Mucosa of descending colon (tissue), 3 donors: ENCODE results near the gene ACD. TPM values are rescaled to one million over a fixed set of nuclear protein-coding genes. Genes with fewer than 3 reads are reported as not detected.
A peak's percentile ranks its signal among the peaks of the same experiment; 100 is the strongest.

Source experiments
- ATAC-seq: fragments of 200-7000 bp; cut with Tn5 transposase; one replicate; pipeline ENCODE4 v1.9.1; 2020; ENCODE audit warnings: mild to moderate bottlenecking, moderate library complexity
- DNase-seq, 3 donors: peaks; one replicate each; pipeline ENCODE4 v3.0.0-alpha.2; 2020
- H3K36me3 ChIP-seq: fragments of 200-600 bp; one replicate; pipeline ENCODE4 v1.8.0; 2021; ENCODE audit warnings: low read depth, mild to moderate bottlenecking
- H3K4me1 ChIP-seq: fragments of 200-600 bp; one replicate; pipeline ENCODE4 v1.8.0; 2021; ENCODE audit warnings: low read depth, mild to moderate bottlenecking
- H3K4me3 ChIP-seq: fragments of 200-600 bp; one replicate; pipeline ENCODE4 v1.8.0; 2021; ENCODE audit warnings: mild to moderate bottlenecking
- H3K9me3 ChIP-seq: fragments of 200-600 bp; one replicate; pipeline ENCODE4 v1.8.0; 2021; ENCODE audit warnings: mild to moderate bottlenecking
- intact Hi-C, 2 donors: fragments of 100-400 bp; cut with DNase I in 1 of 2; cut with micrococcal nuclease in 1 of 2; formaldehyde crosslinking; loops; one replicate each; pipeline versions ENCODE4 v1.11.0 to v1.11.1; 2022; cut with DNase I, micrococcal nuclease
- total RNA-seq, 3 donors: library from RNA; stranded (reverse); fragmentation: NEBNext Ultra II Directional in 2 of 3; extraction: Animal tissue kit (Norgen Biotek cat#: 25700) in 2 of 3; gene quantifications; one replicate each; pipeline versions ENCODE4 v1.2.1 to v1.2.4, GENCODE V29; 2021 to 2023
- TF ChIP-seq, protein P1 (sequence below): fragments of 200-600 bp; IDR thresholded peaks from one replicate; pipeline ENCODE4 v1.8.0; 2022; ENCODE audit warnings: antibody characterized with exemption, mild to moderate bottlenecking
- donor health status: DM: no; HTN: no; CAD: no; lungs with moderate emphysema.
- donor health status: DM: no; HTN: no; CAD: no.
- donor health status: DM: no; HTN: yes; CAD: no.

The ACD gene
- total RNA-seq, 3 donors from 2014 or later: 8.9 to 17.1 (median 11.5) TPM

DNA sequence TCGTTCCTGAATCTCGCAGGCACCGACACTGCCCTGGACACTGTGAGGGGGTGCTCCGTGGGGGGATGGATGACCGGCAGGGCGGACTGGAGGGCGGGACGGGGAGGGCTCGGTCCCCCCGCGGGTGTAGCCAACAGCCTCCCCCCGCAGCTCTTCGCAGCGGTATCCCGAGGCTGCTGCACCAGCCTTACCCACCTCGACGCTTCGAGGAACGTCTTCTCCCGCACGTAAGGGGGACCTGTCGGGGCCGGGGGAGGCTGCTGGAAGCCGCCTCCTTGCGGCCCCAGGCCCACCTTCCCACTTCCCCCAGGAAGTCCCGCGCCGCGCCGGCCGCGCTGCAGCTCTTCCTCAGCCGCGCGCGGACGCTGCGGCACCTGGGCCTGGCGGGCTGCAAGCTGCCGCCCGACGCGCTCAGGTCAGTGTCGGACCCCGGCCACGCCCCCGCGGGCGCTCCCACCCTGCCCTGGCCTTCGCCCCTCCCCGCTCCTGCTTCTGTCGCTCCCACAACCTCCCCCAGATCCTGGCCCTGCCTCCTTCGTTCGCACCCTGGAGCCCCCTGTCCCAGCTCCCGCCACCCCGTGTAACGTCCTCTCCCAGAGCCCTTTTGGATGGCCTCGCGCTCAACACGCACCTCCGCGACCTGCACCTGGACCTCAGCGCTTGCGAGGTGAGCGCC lies 11.8 kb downstream of the ACD start:
- no peak overlapping the region for H3K4me3 ChIP-seq
- no peaks in the 10 kb centered on the region for H3K9me3 ChIP-seq
- DNase-seq (peak in 1 of 3 donors; percentile 32), ATAC-seq (no peak)
- intact Hi-C loops: no loop called here
- TF ChIP-seq, protein P1, sequence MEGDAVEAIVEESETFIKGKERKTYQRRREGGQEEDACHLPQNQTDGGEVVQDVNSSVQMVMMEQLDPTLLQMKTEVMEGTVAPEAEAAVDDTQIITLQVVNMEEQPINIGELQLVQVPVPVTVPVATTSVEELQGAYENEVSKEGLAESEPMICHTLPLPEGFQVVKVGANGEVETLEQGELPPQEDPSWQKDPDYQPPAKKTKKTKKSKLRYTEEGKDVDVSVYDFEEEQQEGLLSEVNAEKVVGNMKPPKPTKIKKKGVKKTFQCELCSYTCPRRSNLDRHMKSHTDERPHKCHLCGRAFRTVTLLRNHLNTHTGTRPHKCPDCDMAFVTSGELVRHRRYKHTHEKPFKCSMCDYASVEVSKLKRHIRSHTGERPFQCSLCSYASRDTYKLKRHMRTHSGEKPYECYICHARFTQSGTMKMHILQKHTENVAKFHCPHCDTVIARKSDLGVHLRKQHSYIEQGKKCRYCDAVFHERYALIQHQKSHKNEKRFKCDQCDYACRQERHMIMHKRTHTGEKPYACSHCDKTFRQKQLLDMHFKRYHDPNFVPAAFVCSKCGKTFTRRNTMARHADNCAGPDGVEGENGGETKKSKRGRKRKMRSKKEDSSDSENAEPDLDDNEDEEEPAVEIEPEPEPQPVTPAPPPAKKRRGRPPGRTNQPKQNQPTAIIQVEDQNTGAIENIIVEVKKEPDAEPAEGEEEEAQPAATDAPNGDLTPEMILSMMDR: no peak
- peaks cover 4% of the 10 kb centered on the region for H3K4me1 ChIP-seq
- no peaks in the 10 kb centered on the region for H3K36me3 ChIP-seq

DNA sequence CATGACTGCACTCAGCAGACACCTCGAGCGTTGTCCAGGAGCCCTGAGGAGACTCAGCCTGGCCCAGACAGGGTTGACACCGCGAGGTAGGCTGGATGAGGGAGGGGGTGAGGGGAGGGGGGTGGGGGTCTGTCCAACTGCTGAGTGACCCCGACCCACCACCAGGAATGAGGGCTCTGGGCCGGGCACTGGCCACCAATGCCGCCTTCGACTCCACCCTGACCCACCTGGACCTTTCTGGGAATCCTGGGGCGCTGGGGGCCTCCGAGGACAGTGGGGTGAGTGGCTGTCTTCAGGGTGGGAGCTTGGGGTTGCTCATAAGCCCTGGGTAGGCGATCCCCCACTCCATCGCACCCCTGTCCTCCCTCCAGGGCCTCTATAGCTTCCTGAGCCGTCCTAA lies 12.4 kb downstream of the ACD start:
- H3K36me3 ChIP-seq: no peaks in the 10 kb centered on the region
- no peak overlapping the region for H3K4me3 ChIP-seq
- H3K4me1 ChIP-seq: peaks cover 2% of the 10 kb centered on the region
- intact Hi-C loops: no loop called here
- DNase-seq (peak in 1 of 3 donors; percentile 41), ATAC-seq (no peak)
- TF ChIP-seq, protein P1: no peak
- no peaks in the 10 kb centered on the region for H3K9me3 ChIP-seq

DNA sequence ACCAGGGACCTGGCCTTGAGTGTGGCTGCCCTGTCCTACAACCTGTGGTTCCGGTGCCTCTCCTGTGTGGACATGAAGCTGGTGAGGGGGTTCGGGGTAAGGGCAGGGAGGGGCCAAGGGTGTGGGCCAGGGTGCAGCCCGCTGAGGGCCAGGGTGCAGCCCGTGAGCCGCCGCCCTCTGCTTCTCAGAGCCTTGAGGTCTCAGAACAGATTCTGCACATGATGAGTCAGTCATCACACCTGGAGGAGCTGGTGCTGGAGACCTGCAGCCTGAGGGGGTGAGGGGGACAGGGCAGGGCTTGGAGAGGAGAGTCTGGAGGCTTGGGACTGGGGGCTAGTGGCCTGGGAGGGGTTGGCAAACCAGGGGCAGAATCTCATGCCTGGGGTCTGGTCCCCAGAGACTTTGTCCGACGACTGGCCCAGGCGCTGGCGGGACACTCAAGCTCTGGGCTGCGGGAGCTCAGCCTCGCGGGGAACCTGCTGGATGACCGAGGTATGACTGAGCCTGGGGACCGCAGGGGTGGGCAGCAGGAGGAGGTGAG lies 12.9 kb downstream of the ACD start:
- TF ChIP-seq, protein P1: no peak

DNA sequence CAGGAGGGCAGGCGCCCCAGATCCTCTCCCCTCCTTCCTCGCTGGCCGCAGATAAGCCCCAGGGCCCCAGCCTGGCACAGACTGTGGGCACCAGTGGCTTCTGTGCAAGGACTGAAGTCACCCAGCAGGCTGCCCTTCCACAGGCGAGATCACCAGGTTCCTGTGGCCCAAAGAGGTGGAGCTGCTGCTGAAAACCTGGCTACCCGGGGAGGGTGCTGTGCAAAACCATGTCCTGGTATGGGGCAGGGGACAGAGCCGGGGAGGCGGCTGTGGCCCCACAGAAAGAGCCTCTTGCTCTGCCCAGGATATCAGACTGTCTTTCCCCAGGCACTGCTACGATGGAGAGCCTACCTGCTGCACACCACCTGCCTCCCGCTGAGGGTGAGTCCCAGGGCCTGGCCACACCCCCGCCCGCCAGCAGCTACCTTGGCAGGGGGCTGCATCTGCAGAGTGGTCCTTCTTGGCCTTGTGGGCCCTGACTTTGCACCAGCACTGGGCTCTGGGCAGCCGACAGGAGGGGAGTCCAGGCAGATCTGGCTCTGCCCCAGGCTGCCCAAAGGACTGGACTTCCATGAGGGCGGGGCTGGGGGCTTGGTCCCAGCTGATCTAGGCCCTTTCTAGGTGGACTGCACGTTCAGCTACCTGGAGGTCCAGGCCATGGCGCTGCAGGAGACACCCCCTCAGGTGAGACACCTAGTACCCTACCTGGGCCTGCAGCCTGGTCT lies 14.5 kb downstream of the ACD start:
- Histone ChIP-seq H3K4me3 (no peak overlapping the region), H3K9me3 (no peaks in the 10 kb centered on the region), H3K36me3 (no peaks in the 10 kb centered on the region), H3K4me1 (peaks cover 2% of the 10 kb centered on the region)
- DNase-seq (peak in 1 of 3 donors; percentile 54), ATAC-seq (peak; percentile 6)
- intact Hi-C loops: no loop called here
- TF ChIP-seq, protein P1: no peak

More for the DNA sequence above, 12.9 kb downstream of the ACD start:
- H3K9me3 ChIP-seq: no peaks in the 10 kb centered on the region
- intact Hi-C loops: no loop called here
- no peak for ATAC-seq
- H3K4me1 ChIP-seq: peaks cover 2% of the 10 kb centered on the region
- peak in 1 of 3 donors; percentile 38 for DNase-seq
- no peaks in the 10 kb centered on the region for H3K36me3 ChIP-seq
- no peak overlapping the region for H3K4me3 ChIP-seq

DNA sequence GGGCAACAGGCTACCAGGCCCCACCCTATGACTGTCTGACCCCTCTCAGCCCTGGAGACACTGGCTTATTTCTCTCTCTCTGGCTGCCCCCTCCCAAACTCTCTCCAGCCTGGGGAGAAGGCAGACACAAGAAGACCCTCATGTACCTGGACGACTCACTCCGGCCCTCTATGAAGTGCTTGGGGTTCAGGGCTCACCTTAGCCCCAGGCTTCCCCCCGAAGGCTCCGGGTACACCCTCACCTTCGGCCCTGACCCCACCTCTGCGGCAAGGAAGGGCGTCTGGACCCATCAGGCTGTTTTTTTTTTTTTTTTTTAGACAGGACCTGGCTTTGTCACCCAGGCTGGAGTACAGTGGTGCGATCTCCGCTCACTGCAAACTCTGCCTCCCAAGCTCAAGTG lies 16.0 kb downstream of the ACD start:
- no peak for ATAC-seq
- TF ChIP-seq, protein P1: no peak

More for the DNA sequence above, 16.0 kb downstream of the ACD start:
- Histone ChIP-seq H3K4me1 (peaks cover 2% of the 10 kb centered on the region), H3K4me3 (no peak overlapping the region), H3K36me3 (no peaks in the 10 kb centered on the region), H3K9me3 (no peaks in the 10 kb centered on the region)
- peak in 1 of 3 donors; percentile 36 for DNase-seq
- intact Hi-C loops: no loop called here
